A549 (cell line): ENCODE results near the gene SIGMAR1. TPM values are rescaled to one million over a fixed set of nuclear protein-coding genes. Genes with fewer than 3 reads are reported as not detected.

Experiments used
- ATAC-seq, 2 experiments: fragments of 200-7000 bp in 1 of 2; fragments of >200 bp in 1 of 2; cut with Nextera tagmentation in 1 of 2; cut with Tn5 transposase in 1 of 2; 3 replicates each; pipeline versions ENCODE4 v1.8.0 to v1.9.1; 2018 to 2020; ENCODE audit warnings: mild to moderate bottlenecking in 1 of 2, moderate library complexity in 1 of 2
- CTCF ChIA-PET: fragments of 300-600 bp; sonication (Branson Sonifier 250); formaldehyde crosslinking; extraction: SDS; loops from one replicate; lab custom pipeline; 2021; ENCODE audit warnings: antibody characterized with exemption, inconsistent platforms; lab: Yijun Ruan, JAX
- POLR2A ChIA-PET: fragments of 350-600 bp; formaldehyde crosslinking; extraction: SDS; loops from one replicate; lab custom pipeline; 2021; ENCODE audit warnings: antibody characterized with exemption, inconsistent platforms; lab: Yijun Ruan, JAX
- DNase-seq, 2 experiments: peaks; one replicate each; pipeline versions ENCODE4 v3.0.0 to v3.0.0-alpha.2; 2011 to 2016; ENCODE audit warnings: low read depth in 1 of 2, low spot score in 1 of 2
- FAIRE-seq: peaks from 2 replicates; lab custom pipeline; 2011; peaks lifted over from hg19 to GRCh38; lab: Jason Lieb, UNC
- H3K27ac ChIP-seq, 2 experiments: fragments of >200 bp; sonication (Bioruptor Twin); formaldehyde crosslinking; 3 replicates each; pipeline ENCODE4 v1.5.1; 2016 to 2017
- H3K4me1 ChIP-seq: fragments of >200 bp; sonication (Bioruptor Twin); formaldehyde crosslinking; 3 replicates; pipeline ENCODE4 v1.6.1; 2016
- H3K4me2 ChIP-seq: fragments of >200 bp; sonication (Bioruptor Twin); formaldehyde crosslinking; 3 replicates; pipeline ENCODE4 v1.6.1; 2016
- H3K4me3 ChIP-seq: fragments of >200 bp; sonication (Bioruptor Twin); formaldehyde crosslinking; 3 replicates; pipeline ENCODE4 v1.5.1; 2016
- H3K9me3 ChIP-seq: fragments of >200 bp; sonication (Bioruptor Twin); formaldehyde crosslinking; 3 replicates; pipeline ENCODE4 v1.6.1; 2016
- ATOH8 ChIP-seq: fragments of 250-450 bp; sonication (Bioruptor Pico); IDR thresholded peaks from 2 replicates; pipeline ENCODE4 v1.5.0; 2020; ENCODE audit warnings: low read depth, mild to moderate bottlenecking, moderate library complexity
- CBX2 ChIP-seq: fragments of 200-600 bp; sonication (generic); IDR thresholded peaks from 2 replicates; pipeline ENCODE4 v1.6.1; 2016; ENCODE audit warnings: low read depth, mild to moderate bottlenecking, borderline replicate concordance
- CEBPB ChIP-seq, 2 experiments: fragments of >200 bp in 1 of 2; sonication (Bioruptor Twin) in 1 of 2; formaldehyde crosslinking in 1 of 2; IDR thresholded peaks; 2 replicates each; pipeline ENCODE4 v1.6.1; 2012 to 2016
- CTCF ChIP-seq: fragments of >200 bp; sonication (Bioruptor Twin); formaldehyde crosslinking; IDR thresholded peaks from 3 replicates; pipeline ENCODE4 v1.5.1; 2016
- EHF ChIP-seq: fragments of 250-450 bp; sonication (Bioruptor Pico); IDR thresholded peaks from 2 replicates; pipeline ENCODE4 v1.5.0; 2020; ENCODE audit warnings: mild to moderate bottlenecking
- EHMT2 ChIP-seq: fragments of 200-600 bp; sonication (generic); IDR thresholded peaks from 2 replicates; pipeline ENCODE4 v1.6.1; 2016; ENCODE audit warnings: antibody characterized with exemption, low read depth, mild to moderate bottlenecking, moderate library complexity
- ELK1 ChIP-seq: fragments of 150-350 bp; IDR thresholded peaks from 2 replicates; pipeline ENCODE4 v1.6.1; 2014; ENCODE audit warnings: low read depth, mild to moderate bottlenecking, low read length
- ESRRA ChIP-seq: fragments of 150-350 bp; IDR thresholded peaks from 2 replicates; pipeline ENCODE4 v1.6.1; 2014; ENCODE audit warnings: mild to moderate bottlenecking, low read length, borderline replicate concordance
- FOSB ChIP-seq: fragments of 250-450 bp; sonication (Bioruptor Pico); IDR thresholded peaks from 2 replicates; pipeline ENCODE4 v1.5.0; 2020; ENCODE audit warnings: mild to moderate bottlenecking, moderate library complexity
- GATA3 ChIP-seq: IDR thresholded peaks from 2 replicates; pipeline ENCODE4 v1.6.1; 2012; ENCODE audit warnings: borderline replicate concordance
- HDAC2 ChIP-seq: fragments of 200-600 bp; sonication (generic); IDR thresholded peaks from 2 replicates; pipeline ENCODE4 v1.6.1; 2016
- HOXA7 ChIP-seq: fragments of 250-450 bp; sonication (Bioruptor Pico); IDR thresholded peaks from 2 replicates; pipeline ENCODE4 v1.5.0; 2020; ENCODE audit warnings: mild to moderate bottlenecking, moderate library complexity
- HOXB13 ChIP-seq: fragments of 250-450 bp; sonication (Bioruptor Pico); IDR thresholded peaks from 2 replicates; pipeline ENCODE4 v1.5.0; 2020; ENCODE audit warnings: low read depth, mild to moderate bottlenecking, moderate library complexity
- HOXB5 ChIP-seq: fragments of 250-450 bp; sonication (Bioruptor Pico); IDR thresholded peaks from 2 replicates; pipeline ENCODE4 v1.5.0; 2020; ENCODE audit warnings: mild to moderate bottlenecking, moderate library complexity
- JUN ChIP-seq, 2 experiments: fragments of >200 bp; sonication (Bioruptor Twin); formaldehyde crosslinking; IDR thresholded peaks; 2 replicates in 1 of 2; 3 replicates in 1 of 2; pipeline ENCODE4 v1.6.1; 2016 to 2017
- KDM5A ChIP-seq: fragments of 200-600 bp; sonication (generic); IDR thresholded peaks from 2 replicates; pipeline ENCODE4 v1.6.1; 2016; ENCODE audit warnings: antibody characterized with exemption, mild to moderate bottlenecking
- MAFK ChIP-seq: fragments of 450-650 bp; IDR thresholded peaks from 2 replicates; pipeline ENCODE4 v1.6.1; 2014; ENCODE audit not compliant: partially characterized antibody
- MAX ChIP-seq: IDR thresholded peaks from 2 replicates; pipeline ENCODE4 v1.6.1; 2012
- MAZ ChIP-seq: fragments of 150-350 bp; IDR thresholded peaks from 2 replicates; pipeline ENCODE4 v1.6.1; 2014; ENCODE audit warnings: antibody characterized with exemption, low read depth, low read length, borderline replicate concordance
- MYC ChIP-seq: IDR thresholded peaks from 2 replicates; pipeline ENCODE4 v1.6.1; 2012; ENCODE audit warnings: mild to moderate bottlenecking, inconsistent platforms, low read length, improper control_type of control experiment, borderline replicate concordance
- NR3C1 ChIP-seq: fragments of >200 bp; sonication (Bioruptor Twin); formaldehyde crosslinking; IDR thresholded peaks from 3 replicates; pipeline ENCODE4 v1.6.1; 2017
- PBX3 ChIP-seq: IDR thresholded peaks from 2 replicates; pipeline ENCODE4 v1.6.1; 2012
- RAD21 ChIP-seq, 2 experiments: fragments of >200 bp in 1 of 2; sonication (Bioruptor Twin) in 1 of 2; formaldehyde crosslinking in 1 of 2; IDR thresholded peaks in 1 of 2; conservative IDR thresholded peaks in 1 of 2; 2 replicates in 1 of 2; 3 replicates in 1 of 2; pipeline ENCODE4 v1.6.1; 2012 to 2018; ENCODE audit warnings: inconsistent platforms in 1 of 2
- RARB ChIP-seq: fragments of 250-450 bp; sonication (Bioruptor Pico); IDR thresholded peaks from 2 replicates; pipeline ENCODE4 v1.8.0; 2021; ENCODE audit warnings: mild to moderate bottlenecking, moderate library complexity
- RFX5 ChIP-seq: fragments of 450-650 bp; IDR thresholded peaks from 2 replicates; pipeline ENCODE4 v1.7.1; 2014; ENCODE audit warnings: antibody characterized with exemption, mild to moderate bottlenecking, moderate library complexity
- RNF2 ChIP-seq: fragments of 200-600 bp; sonication (generic); IDR thresholded peaks from 2 replicates; pipeline ENCODE4 v1.6.1; 2016; ENCODE audit warnings: low read depth, mild to moderate bottlenecking, antibody characterized with exemption, moderate library complexity, borderline replicate concordance
- SREBF2 ChIP-seq: fragments of 450-650 bp; IDR thresholded peaks from 2 replicates; pipeline ENCODE4 v1.6.1; 2014; ENCODE audit warnings: mild to moderate bottlenecking, moderate library complexity
- TFCP2L1 ChIP-seq: fragments of 250-450 bp; sonication (Bioruptor Pico); IDR thresholded peaks from 2 replicates; pipeline ENCODE4 v1.5.0; 2021; ENCODE audit warnings: mild to moderate bottlenecking
- TP53 ChIP-seq: fragments of 250-450 bp; sonication (Bioruptor Pico); IDR thresholded peaks from 2 replicates; pipeline ENCODE4 v1.5.0; 2021; ENCODE audit warnings: mild to moderate bottlenecking, moderate library complexity
- ZNF302 ChIP-seq: fragments of 250-450 bp; sonication (Bioruptor Pico); IDR thresholded peaks from 2 replicates; pipeline ENCODE4 v1.9.0; 2021; ENCODE audit warnings: inconsistent platforms, mild to moderate bottlenecking, moderate library complexity
- WGBS: methylation state at CpG from one replicate; pipeline ENCODE4 v1.1.6; 2017; ENCODE audit errors: missing lambda C conversion rate; 5-methylcytosine and 5-hydroxymethylcytosine counted together
- polyA plus RNA-seq, 4 experiments: library from polyadenylated mRNA; depleted of rRNA in 3 of 4; stranded (reverse); fragments of >200 nt; fragmentation: RNase III in 1 of 4; extraction: RNeasy Plus Mini Kit Qiagen cat#74134 plus additional on column Dnase treatment in 1 of 4; gene quantifications; 2 replicates in 3 of 4; 3 replicates in 1 of 4; pipeline ENCODE4 v1.2.3, GENCODE V29; 2011 to 2017

Gene SIGMAR1
- polyA plus RNA-seq, 2 of the 4 experiments (the other 2 are of a cell fraction) = 64.6 to 150 TPM

GRCh38 chr9:34669809-34670562, 32.4 kb upstream of the SIGMAR1 start:
- ATAC-seq (no peak), FAIRE-seq (no peak), DNase-seq (no peak)
- 80% methylated on average over 5 of the region's 5 CpGs for WGBS
- TF ChIP-seq MAFK (peak; percentile 87), NR3C1 (no peak)
- ChIA-PET CTCF (interaction anchor here (0.8 to 3.8 kb wide), 5 partner anchors 9 to 36 kb away, joined by 3 to 23 read pairs (median 5); no protein-coding TSS in a partner anchor), POLR2A (no interaction called here)
- peaks cover under 1% of the 10 kb centered on the region; the same call in 2 of the 3 replicates for H3K4me1 ChIP-seq
- H3K4me3 ChIP-seq = no peak overlapping the region
- H3K9me3 ChIP-seq = 0 out of 3 replicates have a peak, but pooled peaks cover 4% of the 10 kb centered on the region
- no peak overlapping the region for H3K4me2 ChIP-seq
- H3K27ac ChIP-seq = no peak overlapping the region

GRCh38 chr9:34665381-34666250, 28.0 kb upstream of the SIGMAR1 start:
- peak overlapping the region; percentile 96 to 97 for H3K27ac ChIP-seq
- ATAC-seq (peak; percentile 79 to 86), DNase-seq (peak; percentile 95 to 99), FAIRE-seq (peak; percentile 28)
- under 1% methylated on average over 26 of the region's 55 CpGs for WGBS
- H3K4me2 ChIP-seq = peak overlapping the region; percentile 96
- H3K4me3 ChIP-seq = peak overlapping the region; percentile 93
- ChIA-PET POLR2A (interaction anchor here (0.6 to 1.3 kb wide), 6 partner anchors 14 to 1380 kb away, joined by 3 to 6 read pairs (median 5); partner anchors contain the start of genes GALT and IL11RA), CTCF (interaction anchor here (1.2 to 12.1 kb wide), 11 partner anchors 9 to 332 kb away, joined by 3 to 288 read pairs (median 4); partner anchors contain the start of genes GALT, IL11RA and SIGMAR1)
- H3K4me1 ChIP-seq = peaks cover 8% of the 10 kb centered on the region
- 0 out of 3 replicates have a peak, but pooled peaks cover 4% of the 10 kb centered on the region for H3K9me3 ChIP-seq
- TF ChIP-seq RARB (CRISPR knock-in tag) = 0 out of 2 replicates have a peak, but pooled peaks have one; percentile 15
- no peak for TF ChIP-seq HDAC2
- no peak for TF ChIP-seq RFX5
- TF ChIP-seq CBX2 = no peak
- no peak for TF ChIP-seq CTCF
- TF ChIP-seq MAX = peak; percentile 3
- no peak for TF ChIP-seq MYC
- TF ChIP-seq GATA3 = no peak
- no peak for TF ChIP-seq EHMT2
- TF ChIP-seq KDM5A = no peak
- no peak for TF ChIP-seq RAD21 (conservative IDR thresholded peaks at IDR 0.05 in 1 of 2, IDR thresholded peaks at IDR 0.05 in 1 of 2)
- TF ChIP-seq ZNF302 = no peak
- TF ChIP-seq CEBPB (IDR thresholded peaks at IDR 0.05) = peak; percentile 30 to 65; a peak in 3 of 4 replicates
- no peak for TF ChIP-seq ELK1
- no peak for TF ChIP-seq EHF (CRISPR knock-in tag)
- TF ChIP-seq JUN (IDR thresholded peaks at IDR 0.05) = peak in 1 of 2 experiments; percentile 77; a peak in 3 of 5 replicates
- no peak for TF ChIP-seq RNF2
- no peak for TF ChIP-seq ATOH8
- no peak for TF ChIP-seq PBX3
- no peak; the same call in 1 of the 2 replicates for TF ChIP-seq FOSB (CRISPR knock-in tag)
- TF ChIP-seq TFCP2L1 (CRISPR knock-in tag) = no peak; the same call in 1 of the 2 replicates
- TF ChIP-seq HOXB5 (CRISPR knock-in tag) = no peak
- TF ChIP-seq SREBF2 = no peak
- TF ChIP-seq MAZ = peak; percentile 79; the same call in 1 of the 2 replicates
- TF ChIP-seq TP53 (CRISPR knock-in tag) = no peak
- no peak for TF ChIP-seq HOXB13 (CRISPR knock-in tag)
- peak; percentile 78; the same call in 1 of the 2 replicates for TF ChIP-seq HOXA7 (CRISPR knock-in tag)
- TF ChIP-seq NR3C1 = no peak
- TF ChIP-seq ESRRA = no peak
